H9 (cell line): ENCODE data around the gene ZSCAN5A. TPM values are rescaled to one million over a fixed set of nuclear protein-coding genes. Genes with fewer than 3 reads are reported as not detected.

Source experiments
- DNase-seq: peaks from one replicate; pipeline ENCODE4 v3.0.0-alpha.2; 2017
- H2AFZ ChIP-seq: one replicate; pipeline ENCODE4 v1.6.1; 2013; ENCODE audit warnings: mild to moderate bottlenecking, low read length, control low read depth, moderate library complexity
- H2AK5ac ChIP-seq: 2 replicates; pipeline ENCODE4 v1.6.1; 2013; ENCODE audit warnings: low read length, control low read depth, mixed read lengths; ENCODE audit not compliant: insufficient read length
- H2BK120ac ChIP-seq: one replicate; pipeline ENCODE4 v1.6.1; 2013; ENCODE audit warnings: low read depth, mild to moderate bottlenecking, low read length, control low read depth, inconsistent platforms; ENCODE audit not compliant: poor library complexity, severe bottlenecking
- H2BK12ac ChIP-seq: 2 replicates; pipeline ENCODE4 v1.6.1; 2013; ENCODE audit warnings: low read length, control low read depth, mixed read lengths, low read depth; ENCODE audit not compliant: insufficient read length
- H2BK15ac ChIP-seq: 2 replicates; pipeline ENCODE4 v1.6.1; 2013; ENCODE audit warnings: low read depth, low read length, control low read depth
- H2BK20ac ChIP-seq: one replicate; pipeline ENCODE4 v1.6.1; 2013; ENCODE audit warnings: low read depth, mild to moderate bottlenecking, low read length, control low read depth, inconsistent platforms; ENCODE audit not compliant: poor library complexity, severe bottlenecking
- H2BK5ac ChIP-seq: 2 replicates; pipeline ENCODE4 v1.6.1; 2013; ENCODE audit warnings: low read length, control low read depth, mixed read lengths; ENCODE audit not compliant: insufficient read length
- H3K14ac ChIP-seq: 2 replicates; pipeline ENCODE4 v1.6.1; 2013; ENCODE audit warnings: low read length, control low read depth; ENCODE audit not compliant: insufficient read depth
- H3K18ac ChIP-seq: 2 replicates; pipeline ENCODE4 v1.6.1; 2013; ENCODE audit warnings: low read depth, mild to moderate bottlenecking, mixed read lengths, low read length, control low read depth; ENCODE audit not compliant: insufficient read length
- H3K23ac ChIP-seq: 2 replicates; pipeline ENCODE4 v1.6.1; 2013; ENCODE audit warnings: low read length, control low read depth, mixed read lengths, low read depth; ENCODE audit not compliant: insufficient read length
- H3K23me2 ChIP-seq: 2 replicates; pipeline ENCODE4 v1.6.1; 2013; ENCODE audit warnings: low read depth, mild to moderate bottlenecking, mixed read lengths, low read length, control low read depth; ENCODE audit not compliant: insufficient read length, poor library complexity, severe bottlenecking
- H3K27ac ChIP-seq: 2 replicates; pipeline ENCODE4 v1.5.1; 2013; ENCODE audit warnings: low read length, control low read depth, mixed read lengths, low read depth; ENCODE audit not compliant: insufficient read length
- H3K27me3 ChIP-seq: 2 replicates; pipeline ENCODE4 v1.6.1; 2013; ENCODE audit warnings: low read length, control low read depth, inconsistent platforms; ENCODE audit not compliant: insufficient read depth
- H3K4ac ChIP-seq: 2 replicates; pipeline ENCODE4 v1.6.1; 2013; ENCODE audit warnings: low read depth, mild to moderate bottlenecking, control low read depth, inconsistent platforms, low read length, moderate library complexity
- H3K4me1 ChIP-seq: 2 replicates; pipeline ENCODE4 v1.6.1; 2013; ENCODE audit warnings: low read length, control low read depth, inconsistent platforms; ENCODE audit not compliant: insufficient read depth
- H3K4me2 ChIP-seq: 2 replicates; pipeline ENCODE4 v1.6.1; 2013; ENCODE audit warnings: low read length, control low read depth, mixed read lengths; ENCODE audit not compliant: insufficient read length, insufficient read depth
- H3K56ac ChIP-seq: 2 replicates; pipeline ENCODE4 v1.6.1; 2013; ENCODE audit warnings: low read depth, mild to moderate bottlenecking, mixed read lengths, low read length, control low read depth; ENCODE audit not compliant: insufficient read length
- H3K79me1 ChIP-seq: 2 replicates; pipeline ENCODE4 v1.6.1; 2013; ENCODE audit warnings: low read depth, mild to moderate bottlenecking, moderate library complexity, low read length, control low read depth, inconsistent platforms; ENCODE audit not compliant: insufficient read depth, poor library complexity, severe bottlenecking
- H3K79me2 ChIP-seq: 2 replicates; pipeline ENCODE4 v1.6.1; 2013; ENCODE audit warnings: low read length, control low read depth, inconsistent platforms; ENCODE audit not compliant: insufficient read depth
- H3K9ac ChIP-seq: 2 replicates; pipeline ENCODE4 v1.6.1; 2013; ENCODE audit warnings: low read length, control low read depth, mixed read lengths; ENCODE audit not compliant: insufficient read length; ENCODE audit errors: extremely low read depth
- H3K9me3 ChIP-seq: one replicate; pipeline ENCODE4 v1.6.1; 2013; ENCODE audit warnings: low read depth, low read length, inconsistent platforms; ENCODE audit not compliant: control insufficient read depth
- H3T11ph ChIP-seq: one replicate; pipeline ENCODE4 v1.6.1; 2013; ENCODE audit warnings: mild to moderate bottlenecking, low read length, control low read depth, inconsistent platforms
- H4K20me1 ChIP-seq: one replicate; pipeline ENCODE4 v1.6.1; 2013; ENCODE audit not compliant: control insufficient read depth, insufficient read length, insufficient read depth
- H4K5ac ChIP-seq: 2 replicates; pipeline ENCODE4 v1.6.1; 2013; ENCODE audit warnings: low read depth, mild to moderate bottlenecking, mixed read lengths, low read length, control low read depth; ENCODE audit not compliant: insufficient read length
- H4K8ac ChIP-seq: replicated peaks from 2 replicates; pipeline ENCODE4 v1.6.1; 2013; ENCODE audit warnings: low read length, control low read depth, mixed read lengths, low read depth; ENCODE audit not compliant: insufficient read length
- H4K91ac ChIP-seq: 2 replicates; pipeline ENCODE4 v1.6.1; 2013; ENCODE audit warnings: low read depth, mild to moderate bottlenecking, moderate library complexity, mixed read lengths, low read length, control low read depth; ENCODE audit not compliant: insufficient read length
- H3K27ac Mint-ChIP-seq, 3 experiments: 2 replicates in 2 of 3; 3 replicates in 1 of 3; pipeline ENCODE4 v1.8.0; 2020 to 2021; ENCODE audit warnings: mixed read lengths in 3 of 3, mild to moderate bottlenecking in 1 of 3, moderate library complexity in 1 of 3
- H3K27me3 Mint-ChIP-seq: 2 replicates; pipeline ENCODE4 v1.8.0; 2021; ENCODE audit warnings: low read depth, mild to moderate bottlenecking, moderate library complexity, mixed read lengths
- H3K36me3 Mint-ChIP-seq, 3 experiments: 2 replicates in 2 of 3; 3 replicates in 1 of 3; pipeline ENCODE4 v1.8.0; 2020 to 2021; ENCODE audit warnings: low read depth in 3 of 3, mixed read lengths in 3 of 3; ENCODE audit not compliant: insufficient read depth in 1 of 3
- H3K4me1 Mint-ChIP-seq, 2 experiments: 2 replicates each; pipeline ENCODE4 v1.8.0; 2020; ENCODE audit warnings: mixed read lengths in 2 of 2
- H3K4me3 Mint-ChIP-seq, 2 experiments: 2 replicates in 1 of 2; 3 replicates in 1 of 2; pipeline ENCODE4 v1.8.0; 2020 to 2021; ENCODE audit warnings: mild to moderate bottlenecking in 2 of 2, mixed read lengths in 2 of 2, moderate library complexity in 1 of 2
- H3K9me3 Mint-ChIP-seq, 2 experiments: 2 replicates in 1 of 2; 3 replicates in 1 of 2; pipeline ENCODE4 v1.8.0; 2020; ENCODE audit warnings: mild to moderate bottlenecking in 2 of 2, mixed read lengths in 2 of 2, moderate library complexity in 1 of 2
- WGBS: extraction: QIAGEN DNeasy Blood & Tissue Kit; methylation state at CpG from one replicate; pipeline ENCODE4 v1.1.7; 2013; ENCODE audit warnings: missing lambda C conversion rate, low lambda C conversion rate, mixed read lengths; ENCODE audit not compliant: insufficient read length; ENCODE audit errors: extremely low coverage; 5-methylcytosine and 5-hydroxymethylcytosine counted together
- total RNA-seq: library from RNA; stranded (reverse); gene quantifications from 2 replicates; pipeline ENCODE4 v1.2.1, GENCODE V29; 2021
- TF ChIP-seq, protein P1 (sequence below): fragments of 200-600 bp; sonication (generic); conservative IDR thresholded peaks from 3 replicates; pipeline ENCODE4 v1.8.0; 2021; ENCODE audit warnings: antibody characterized with exemption, mild to moderate bottlenecking

ZSCAN5A gene
- total RNA-seq, 1 experiment from 2014 or later = 12.5 TPM

DNA sequence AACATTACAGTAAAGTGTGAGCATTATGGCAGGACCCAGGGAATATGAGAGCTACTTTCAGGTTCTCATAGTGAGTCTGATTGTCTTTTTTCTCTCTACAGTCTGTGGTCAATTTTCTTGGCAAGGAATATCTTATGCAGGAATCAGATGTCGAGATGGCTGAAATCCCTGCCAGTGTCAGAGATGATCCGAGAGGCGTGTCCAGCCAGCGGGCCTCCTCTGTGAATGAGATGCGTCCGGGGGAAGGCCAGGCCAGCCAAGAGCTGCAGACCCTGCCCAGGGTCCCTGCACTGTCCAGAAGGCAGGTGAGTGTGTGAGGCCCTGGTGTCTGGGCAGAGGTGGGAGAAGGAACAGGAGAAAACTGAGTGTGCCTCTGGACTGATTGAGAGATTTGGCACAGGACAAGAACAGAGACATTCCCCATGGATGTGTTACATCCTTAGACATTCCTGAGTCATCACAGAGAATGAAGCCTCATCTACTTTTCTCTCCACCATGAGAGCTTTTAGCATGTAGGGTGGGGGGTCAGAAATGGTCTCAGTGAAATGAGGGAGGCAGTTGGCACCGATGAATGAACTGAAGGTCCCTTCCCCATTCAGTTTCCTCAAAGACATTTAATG lies 69.4 kb downstream of the ZSCAN5A start:
- no peak overlapping the region for H3K4me2 ChIP-seq
- WGBS = no CpG with 5 or more reads among the region's 7 CpGs
- DNase-seq = no peak

More for the DNA sequence above, 69.4 kb downstream of the ZSCAN5A start:
- TF ChIP-seq, protein P1, sequence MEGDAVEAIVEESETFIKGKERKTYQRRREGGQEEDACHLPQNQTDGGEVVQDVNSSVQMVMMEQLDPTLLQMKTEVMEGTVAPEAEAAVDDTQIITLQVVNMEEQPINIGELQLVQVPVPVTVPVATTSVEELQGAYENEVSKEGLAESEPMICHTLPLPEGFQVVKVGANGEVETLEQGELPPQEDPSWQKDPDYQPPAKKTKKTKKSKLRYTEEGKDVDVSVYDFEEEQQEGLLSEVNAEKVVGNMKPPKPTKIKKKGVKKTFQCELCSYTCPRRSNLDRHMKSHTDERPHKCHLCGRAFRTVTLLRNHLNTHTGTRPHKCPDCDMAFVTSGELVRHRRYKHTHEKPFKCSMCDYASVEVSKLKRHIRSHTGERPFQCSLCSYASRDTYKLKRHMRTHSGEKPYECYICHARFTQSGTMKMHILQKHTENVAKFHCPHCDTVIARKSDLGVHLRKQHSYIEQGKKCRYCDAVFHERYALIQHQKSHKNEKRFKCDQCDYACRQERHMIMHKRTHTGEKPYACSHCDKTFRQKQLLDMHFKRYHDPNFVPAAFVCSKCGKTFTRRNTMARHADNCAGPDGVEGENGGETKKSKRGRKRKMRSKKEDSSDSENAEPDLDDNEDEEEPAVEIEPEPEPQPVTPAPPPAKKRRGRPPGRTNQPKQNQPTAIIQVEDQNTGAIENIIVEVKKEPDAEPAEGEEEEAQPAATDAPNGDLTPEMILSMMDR = no peak
- H3K79me1 ChIP-seq = no peaks in the 10 kb centered on the region
- H3K56ac ChIP-seq = no peak overlapping the region
- Mint-ChIP-seq H3K27me3 (peaks cover 17% of the 10 kb centered on the region), H3K36me3 (no peaks in the 10 kb centered on the region; a peak in 1 of 7 replicates), H3K27ac (no peak overlapping the region), H3K4me1 (no peaks in the 10 kb centered on the region), H3K9me3 (peaks cover 0 to 58% of the 10 kb centered on the region in 2 experiments; a peak in 3 of 5 replicates), H3K4me3 (no peak overlapping the region)
- H3K4me1 ChIP-seq = no peaks in the 10 kb centered on the region
- H3K27ac ChIP-seq = no peak overlapping the region
- H2BK120ac ChIP-seq = no peak overlapping the region
- H3K18ac ChIP-seq = no peak overlapping the region
- no peaks in the 10 kb centered on the region for H3K9me3 ChIP-seq
- no peak overlapping the region for H2BK5ac ChIP-seq
- H4K20me1 ChIP-seq = peaks cover 4% of the 10 kb centered on the region
- no peak overlapping the region for H4K91ac ChIP-seq
- H4K5ac ChIP-seq = no peak overlapping the region
- no peak overlapping the region for H2BK20ac ChIP-seq
- no peak overlapping the region for H2AK5ac ChIP-seq
- H3K14ac ChIP-seq = no peak overlapping the region
- H4K8ac ChIP-seq = no peak overlapping the region
- H2AFZ ChIP-seq = no peak overlapping the region
- H3K23ac ChIP-seq = no peak overlapping the region
- no peak overlapping the region for H2BK15ac ChIP-seq
- no peaks in the 10 kb centered on the region for H3K79me2 ChIP-seq
- H2BK12ac ChIP-seq = no peak overlapping the region
- H3K27me3 ChIP-seq = no peaks in the 10 kb centered on the region
- H3K9ac ChIP-seq = no peak overlapping the region
- no peak overlapping the region for H3K4ac ChIP-seq
- no peaks in the 10 kb centered on the region for H3K23me2 ChIP-seq
- no peak overlapping the region for H3T11ph ChIP-seq
